ENCODE measurements around the gene HYAL3.

DNA sequence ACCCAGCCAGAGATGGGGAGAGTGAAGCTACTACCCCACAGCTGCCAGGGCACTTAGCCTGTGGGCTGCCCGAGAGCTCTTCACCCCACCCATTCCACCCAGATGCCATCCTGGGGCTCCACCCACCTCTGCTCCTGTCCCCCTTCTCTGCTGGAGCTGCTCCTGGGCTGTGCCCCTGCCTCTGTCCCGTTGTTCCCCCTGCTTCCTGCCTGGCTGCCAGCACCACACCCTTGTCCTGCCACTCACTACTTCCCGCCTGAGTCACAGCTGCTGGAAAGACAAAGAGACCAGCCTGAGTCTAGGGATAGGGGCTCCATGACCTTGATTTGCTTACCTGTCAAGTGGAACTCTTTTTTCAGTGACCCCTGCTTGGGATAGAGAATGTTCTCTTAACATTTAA, 50.8 kb downstream of the HYAL3 start:
- TF ChIP-seq, protein P1, sequence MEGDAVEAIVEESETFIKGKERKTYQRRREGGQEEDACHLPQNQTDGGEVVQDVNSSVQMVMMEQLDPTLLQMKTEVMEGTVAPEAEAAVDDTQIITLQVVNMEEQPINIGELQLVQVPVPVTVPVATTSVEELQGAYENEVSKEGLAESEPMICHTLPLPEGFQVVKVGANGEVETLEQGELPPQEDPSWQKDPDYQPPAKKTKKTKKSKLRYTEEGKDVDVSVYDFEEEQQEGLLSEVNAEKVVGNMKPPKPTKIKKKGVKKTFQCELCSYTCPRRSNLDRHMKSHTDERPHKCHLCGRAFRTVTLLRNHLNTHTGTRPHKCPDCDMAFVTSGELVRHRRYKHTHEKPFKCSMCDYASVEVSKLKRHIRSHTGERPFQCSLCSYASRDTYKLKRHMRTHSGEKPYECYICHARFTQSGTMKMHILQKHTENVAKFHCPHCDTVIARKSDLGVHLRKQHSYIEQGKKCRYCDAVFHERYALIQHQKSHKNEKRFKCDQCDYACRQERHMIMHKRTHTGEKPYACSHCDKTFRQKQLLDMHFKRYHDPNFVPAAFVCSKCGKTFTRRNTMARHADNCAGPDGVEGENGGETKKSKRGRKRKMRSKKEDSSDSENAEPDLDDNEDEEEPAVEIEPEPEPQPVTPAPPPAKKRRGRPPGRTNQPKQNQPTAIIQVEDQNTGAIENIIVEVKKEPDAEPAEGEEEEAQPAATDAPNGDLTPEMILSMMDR (IDR thresholded peaks at IDR 0.05): no peak
- TF ChIP-seq POLR2A (IDR thresholded peaks at IDR 0.05) (no peak), EP300 (IDR thresholded peaks at IDR 0.05) (no peak), POLR2AphosphoS5 (IDR thresholded peaks at IDR 0.05) (peak in 2 of 3 donors; percentile 56 to 60)
